COLO668 (cell line): ENCODE results near the gene MOSMO.
"Not testable (repeated sequence)": the region's sequence is repeated elsewhere in the genome, so short reads cannot be mapped to it uniquely, and the experiment has no call there.

Source experiments
- DNase-seq: peaks from one replicate; lab custom pipeline; 2025; ENCODE audit not compliant: unreplicated experiment; lab: John Stamatoyannopoulos, UW

Gene MOSMO

DNA sequence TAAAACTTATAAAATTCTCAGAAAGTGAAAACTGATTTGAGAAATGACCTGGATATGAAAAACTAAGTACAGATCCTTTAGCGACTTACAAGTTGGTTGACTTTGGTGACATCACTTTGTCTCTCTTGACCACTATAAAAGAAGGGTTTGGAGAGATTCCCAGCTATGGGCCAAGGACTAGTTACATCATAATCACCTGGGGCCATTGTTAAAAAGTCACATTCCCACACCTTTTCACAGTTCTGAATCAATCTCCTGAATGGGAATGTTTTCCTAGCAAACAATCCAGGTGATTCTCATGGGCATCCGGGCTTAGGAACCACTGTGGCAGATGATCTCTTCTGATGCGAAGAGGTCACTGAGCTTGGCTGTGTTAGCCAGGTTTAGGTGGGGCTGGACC is 83.8 kb downstream of the MOSMO start:
- DNase-seq = no peak

DNA sequence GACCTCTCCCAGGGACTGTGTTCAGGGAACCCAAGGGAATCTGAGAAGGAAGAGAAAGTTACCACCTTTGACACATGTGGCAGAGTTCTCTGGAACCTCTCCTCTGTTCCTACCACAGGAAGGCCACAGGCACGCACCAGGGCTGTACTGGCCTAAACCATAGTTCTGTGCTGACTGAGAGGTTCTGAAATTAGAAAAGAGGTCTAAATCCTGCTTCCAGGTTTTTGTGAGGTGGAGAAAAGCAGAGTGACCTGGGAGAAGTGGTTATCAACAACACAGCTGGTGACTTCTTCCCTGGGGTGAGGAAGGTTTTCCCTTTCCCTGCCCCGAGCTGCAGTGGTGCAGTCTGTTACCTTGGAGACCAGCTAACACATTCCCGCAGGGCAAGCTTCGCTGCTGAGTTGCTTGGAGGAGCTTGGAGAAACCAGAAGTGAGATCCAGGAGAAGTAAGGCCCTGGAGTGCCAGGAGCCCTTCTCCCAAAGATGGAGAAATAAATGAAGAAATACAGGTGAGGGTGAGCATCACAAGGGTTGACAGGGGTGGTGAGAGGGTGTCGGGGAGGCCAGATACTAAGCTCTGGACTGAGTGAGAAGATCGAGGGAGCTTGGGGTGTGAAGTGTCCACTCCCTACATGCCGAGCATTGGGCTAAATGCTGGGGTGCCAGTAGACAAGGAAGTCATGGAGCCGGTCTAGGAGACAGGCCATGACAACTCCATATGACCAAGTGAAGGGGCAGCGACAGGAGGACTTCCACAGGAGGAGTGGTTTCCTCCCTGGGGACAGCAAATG is 84.4 kb downstream of the MOSMO start, which contains the start of gene VWA3A:
Gene VWA3A (plus strand): TSS at position 399 of the 791 bp plus-strand sequence. CDS start 97 bp downstream, at position 496.
- DNase-seq = no peak

DNA sequence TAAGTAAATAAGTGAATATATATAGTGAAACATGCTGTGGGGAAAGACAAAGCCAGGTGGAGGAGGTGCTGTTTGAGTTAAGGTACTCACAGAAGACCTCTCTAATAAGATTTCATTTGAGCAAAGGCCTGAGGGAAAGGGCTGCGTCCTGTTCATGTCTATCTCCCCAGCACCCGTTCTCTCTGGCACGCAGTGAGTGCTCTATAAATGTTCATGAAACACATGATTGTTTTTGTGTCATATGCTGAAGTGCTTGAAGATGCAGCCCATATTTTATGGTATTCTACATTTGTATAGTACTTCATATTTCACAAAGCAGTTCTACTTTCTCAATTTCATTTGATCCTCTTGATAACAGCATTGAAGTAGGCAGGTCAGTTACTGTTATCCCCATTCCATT is 85.4 kb downstream of the MOSMO start:
- no peak for DNase-seq

DNA sequence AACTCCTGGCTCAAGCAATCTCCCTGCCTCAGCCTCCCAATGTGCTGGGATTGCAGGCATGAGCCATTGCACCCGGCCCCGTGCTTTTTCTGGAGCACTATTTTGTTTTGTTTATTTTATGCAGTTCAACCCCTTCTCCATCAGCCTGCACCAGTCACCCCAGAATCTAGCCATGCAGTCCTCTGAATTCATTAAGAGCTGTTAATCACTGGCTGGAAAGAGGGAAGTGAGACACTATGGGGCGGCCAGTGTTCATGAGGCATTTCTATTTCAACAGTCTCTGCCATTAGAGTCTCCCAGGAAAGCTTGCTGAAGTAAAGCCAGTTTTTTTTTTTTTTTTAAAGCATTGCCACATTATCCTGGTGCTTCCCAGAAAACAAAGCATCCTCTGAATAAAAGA is 86.1 kb downstream of the MOSMO start:
- no peak for DNase-seq

DNA sequence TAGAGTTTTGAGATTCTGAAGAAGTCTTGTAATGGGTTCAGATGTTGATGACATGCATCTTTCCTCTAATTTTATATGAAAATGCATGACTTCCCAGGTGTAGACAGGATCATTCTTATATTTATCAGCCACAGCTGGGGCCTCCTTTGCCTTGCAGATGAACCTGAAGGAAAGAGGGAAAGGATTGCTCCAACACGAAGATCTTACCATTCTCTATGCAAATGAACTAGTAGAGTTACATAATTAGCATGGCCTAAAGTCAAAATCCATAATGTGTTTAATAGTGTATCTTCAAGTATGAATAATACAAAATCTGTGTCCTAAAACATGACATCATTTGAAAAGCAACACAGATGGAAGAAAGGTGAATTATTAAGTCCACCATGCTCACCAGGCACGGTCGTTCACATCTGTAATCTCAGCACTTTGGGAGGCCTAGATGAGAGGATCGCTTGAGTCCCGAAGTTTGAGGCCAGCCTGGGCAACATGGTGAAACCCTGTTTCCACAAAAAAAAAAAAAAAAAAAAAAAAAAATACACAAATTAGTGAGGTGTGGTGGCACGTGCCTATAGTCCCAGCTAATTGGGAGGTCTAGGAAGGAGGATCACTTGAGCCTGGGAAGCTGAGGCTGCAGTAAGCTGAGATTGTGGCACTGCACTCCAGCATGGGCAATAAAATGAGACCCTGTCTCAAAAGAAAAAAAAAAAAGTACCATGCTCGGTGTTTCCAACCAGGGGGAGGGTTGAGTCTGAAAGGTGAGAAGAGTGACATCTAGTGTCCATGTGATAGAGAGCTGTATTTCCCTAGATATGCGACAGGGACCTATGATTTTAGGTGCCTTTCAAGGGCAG is 90.7 kb downstream of the MOSMO start:
- no peak for DNase-seq

DNA sequence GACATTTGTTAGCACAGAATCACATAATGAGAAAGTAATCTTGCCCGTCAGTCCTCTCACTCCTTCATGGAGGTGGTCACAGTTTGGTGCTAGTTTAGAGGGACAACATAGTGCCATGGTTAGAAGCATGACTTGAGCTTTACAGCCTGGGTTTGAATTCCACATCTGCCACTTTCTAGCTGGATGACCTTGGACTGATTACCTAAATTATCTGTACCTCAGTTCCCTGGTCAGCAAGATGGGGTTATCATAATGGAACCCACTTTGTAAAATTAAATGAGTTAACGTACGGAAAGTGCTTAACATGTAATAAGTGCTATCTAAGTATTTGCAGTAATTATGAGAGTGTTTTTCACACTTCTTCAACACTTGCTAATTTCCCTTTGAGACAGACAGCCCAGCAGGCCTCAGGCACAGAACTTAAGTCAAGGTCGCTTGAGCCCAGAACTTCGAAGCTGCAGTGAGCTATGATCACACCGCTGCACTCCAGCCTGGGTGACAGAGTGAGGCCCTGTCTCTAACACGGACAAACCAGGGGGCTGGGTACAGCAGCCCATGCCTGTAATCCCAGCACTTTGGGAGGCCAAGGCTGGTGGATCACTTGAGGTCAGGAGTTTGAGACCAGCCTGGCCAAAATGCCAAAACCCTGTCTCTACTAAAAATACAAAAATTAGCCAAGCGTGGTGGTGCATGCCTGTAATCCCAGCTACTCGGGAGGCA is 91.5 kb downstream of the MOSMO start:
- no peak for DNase-seq

DNA sequence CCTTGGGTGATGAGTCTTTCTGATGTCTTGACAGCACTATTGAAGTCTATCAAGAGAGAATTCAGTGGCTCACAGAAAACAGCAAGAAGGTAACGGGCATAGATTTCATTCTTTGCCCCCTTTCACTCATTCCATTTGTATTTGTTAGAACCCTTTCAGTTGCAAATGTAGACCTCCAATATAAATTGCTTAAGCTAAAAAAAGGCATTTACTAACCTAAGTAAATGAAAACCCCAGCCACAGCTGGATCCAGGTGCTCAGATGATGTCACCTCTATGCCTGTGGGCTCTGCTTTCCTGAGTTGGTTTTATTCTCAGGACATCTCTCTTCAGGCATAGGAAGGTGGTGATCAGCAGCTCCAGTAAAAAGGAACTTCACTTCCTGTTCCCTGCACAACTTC is 95.5 kb downstream of the MOSMO start:
- no peak for DNase-seq

DNA sequence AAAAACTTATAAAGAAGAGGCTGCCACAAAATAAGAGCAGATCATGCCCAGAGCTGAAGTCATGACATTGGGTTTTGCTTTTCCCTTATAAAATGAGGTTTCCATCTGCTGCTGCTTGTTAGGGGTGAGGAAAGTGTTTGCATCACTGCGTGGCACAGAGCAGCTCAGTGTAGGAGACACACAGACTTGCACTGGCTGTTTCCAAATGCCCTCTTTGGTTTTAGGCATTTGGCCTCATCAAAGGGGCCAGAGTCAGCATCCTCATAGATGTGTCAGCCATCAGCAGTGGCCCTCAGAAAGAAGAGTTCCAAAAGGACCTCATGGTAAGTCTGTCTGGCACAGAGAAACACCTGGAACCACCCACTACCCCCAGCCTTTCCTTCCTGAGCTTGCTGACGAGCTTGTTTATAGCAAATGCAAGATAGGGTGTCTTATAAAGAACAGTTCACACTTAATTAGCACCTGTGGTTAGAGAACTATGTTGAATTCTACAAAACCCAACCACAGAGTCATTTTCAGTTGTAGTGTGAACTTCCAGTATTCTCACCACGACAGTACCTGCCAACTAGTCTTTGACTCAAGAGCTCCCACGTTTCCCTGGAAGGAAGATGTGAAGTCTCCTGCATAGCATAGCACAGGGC is 101.5 kb downstream of the MOSMO start:
- DNase-seq = no peak

DNA sequence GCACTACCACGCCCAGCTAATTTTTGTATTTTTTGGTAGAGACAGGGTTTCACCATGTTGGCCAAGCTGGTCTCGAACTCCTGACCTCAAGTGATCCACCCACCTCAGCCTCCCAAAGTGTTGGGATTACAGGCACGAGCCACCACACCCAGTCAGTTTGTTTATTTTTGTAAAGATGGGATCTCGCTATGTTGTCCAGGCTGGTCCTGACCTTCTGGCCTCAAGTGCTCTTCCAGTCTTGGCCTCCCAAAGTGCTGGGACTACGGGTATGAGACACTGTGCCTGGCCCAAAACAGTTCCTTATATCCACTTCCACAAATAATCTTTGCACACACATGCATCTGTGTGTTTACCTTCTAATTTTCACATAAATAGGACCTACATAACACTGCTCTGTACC is 103.7 kb downstream of the MOSMO start:
- DNase-seq = not testable (repeated sequence)

DNA sequence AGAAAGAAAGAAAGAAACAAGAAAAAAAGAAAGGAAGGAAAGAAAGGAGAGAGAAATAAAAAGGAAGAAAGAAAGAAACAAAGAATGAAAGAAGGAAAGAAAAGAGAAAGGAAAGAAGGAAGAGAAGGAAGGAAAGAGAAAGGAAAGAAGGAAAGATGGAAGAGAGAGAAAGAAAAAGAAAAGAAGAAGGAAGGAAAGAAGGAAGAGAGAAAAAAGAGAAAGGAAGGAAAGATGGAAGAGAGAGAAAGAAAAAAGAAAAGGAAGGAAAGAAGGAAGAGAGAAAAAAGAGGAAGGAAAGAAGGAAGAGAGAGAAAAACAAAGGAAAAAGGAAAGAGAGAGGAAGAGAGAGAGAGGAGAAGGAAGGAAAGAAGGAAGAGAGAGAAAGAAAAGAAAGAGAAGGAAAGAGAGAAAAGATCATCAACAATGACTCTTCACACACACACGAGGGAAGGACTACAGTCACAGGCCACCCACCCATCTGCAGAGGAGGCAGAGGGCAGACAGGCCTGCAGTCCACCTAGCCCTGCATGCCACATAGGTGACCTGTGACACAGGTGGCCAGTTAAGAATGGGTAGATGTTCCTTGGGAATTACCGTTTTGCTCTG is 108.3 kb downstream of the MOSMO start:
- no peak for DNase-seq

DNA sequence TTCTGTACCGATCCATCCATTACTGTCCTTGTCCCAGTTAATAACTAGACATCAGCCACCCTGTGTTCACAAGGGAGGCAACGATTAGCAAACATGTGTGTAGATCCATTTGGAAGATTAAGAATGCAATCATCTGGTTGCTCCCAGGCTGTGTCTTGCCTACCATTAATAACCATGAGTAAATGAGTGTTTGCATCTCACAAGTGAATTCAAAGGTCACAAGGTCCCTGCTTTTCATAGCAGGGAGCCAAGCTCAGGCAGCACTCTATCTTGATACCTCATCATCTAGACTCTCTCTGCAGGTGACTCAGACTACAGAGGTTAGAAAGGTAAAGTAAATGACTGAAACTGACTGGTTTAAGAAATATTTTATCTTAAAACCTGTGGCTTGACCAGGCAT is 109.7 kb downstream of the MOSMO start:
- DNase-seq = no peak

DNA sequence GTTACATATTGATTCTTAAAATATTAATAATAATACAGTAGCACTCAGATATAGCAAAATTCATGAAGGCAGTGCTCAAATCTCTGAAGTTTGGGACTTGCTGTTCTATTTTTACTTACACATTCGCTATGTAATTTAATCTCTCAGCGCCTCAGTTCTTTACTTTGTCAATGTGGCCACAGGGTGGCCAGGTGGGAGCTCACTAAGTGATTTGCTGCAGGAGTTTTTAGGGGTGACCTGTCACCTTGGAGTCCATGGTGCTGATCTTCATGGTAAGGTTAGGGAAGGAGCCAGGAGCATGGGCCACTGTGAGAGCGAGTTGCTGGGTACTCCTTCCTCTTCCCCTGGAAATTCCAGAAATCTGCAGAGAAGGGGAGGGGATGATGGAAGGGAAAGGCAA is 112.5 kb downstream of the MOSMO start:
- DNase-seq = no peak

DNA sequence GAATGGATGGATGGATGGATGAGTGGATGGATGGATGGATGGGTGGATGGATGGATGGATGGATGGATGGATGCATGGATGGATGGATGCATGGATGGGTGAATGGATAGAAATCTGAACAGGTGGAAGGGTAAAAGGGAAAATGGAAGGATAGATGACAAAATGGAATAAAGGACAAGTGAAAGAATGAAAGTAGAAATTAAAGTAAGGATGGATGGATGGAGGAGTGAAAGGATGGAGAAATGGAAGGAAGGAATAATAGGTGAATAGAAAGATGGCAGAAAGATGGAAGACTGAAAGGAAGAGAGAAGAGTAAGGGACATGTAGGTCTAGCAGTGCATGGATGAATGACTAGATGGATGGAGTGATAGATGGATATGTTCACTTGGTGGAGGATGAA is 114.3 kb downstream of the MOSMO start:
- no peak for DNase-seq

DNA sequence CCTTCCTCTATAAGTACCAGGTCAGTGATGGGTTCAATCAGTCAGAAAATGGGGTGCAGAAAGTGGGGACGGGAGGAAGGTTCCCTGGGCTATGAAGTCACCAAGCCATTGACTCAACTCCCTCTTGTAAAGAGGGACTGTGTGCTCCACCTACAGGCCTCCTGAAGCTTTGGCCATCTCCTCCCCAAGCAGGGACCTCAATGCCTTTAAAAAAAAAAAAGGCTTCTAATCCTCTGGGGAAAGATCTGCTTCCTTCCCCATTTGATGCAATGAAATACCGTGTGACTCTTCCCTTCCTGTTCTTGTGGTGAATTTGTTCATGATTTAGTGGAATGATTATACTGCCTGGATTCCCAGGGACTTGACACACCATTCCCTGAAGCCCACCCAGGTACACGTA is 115.2 kb downstream of the MOSMO start:
- no peak for DNase-seq

DNA sequence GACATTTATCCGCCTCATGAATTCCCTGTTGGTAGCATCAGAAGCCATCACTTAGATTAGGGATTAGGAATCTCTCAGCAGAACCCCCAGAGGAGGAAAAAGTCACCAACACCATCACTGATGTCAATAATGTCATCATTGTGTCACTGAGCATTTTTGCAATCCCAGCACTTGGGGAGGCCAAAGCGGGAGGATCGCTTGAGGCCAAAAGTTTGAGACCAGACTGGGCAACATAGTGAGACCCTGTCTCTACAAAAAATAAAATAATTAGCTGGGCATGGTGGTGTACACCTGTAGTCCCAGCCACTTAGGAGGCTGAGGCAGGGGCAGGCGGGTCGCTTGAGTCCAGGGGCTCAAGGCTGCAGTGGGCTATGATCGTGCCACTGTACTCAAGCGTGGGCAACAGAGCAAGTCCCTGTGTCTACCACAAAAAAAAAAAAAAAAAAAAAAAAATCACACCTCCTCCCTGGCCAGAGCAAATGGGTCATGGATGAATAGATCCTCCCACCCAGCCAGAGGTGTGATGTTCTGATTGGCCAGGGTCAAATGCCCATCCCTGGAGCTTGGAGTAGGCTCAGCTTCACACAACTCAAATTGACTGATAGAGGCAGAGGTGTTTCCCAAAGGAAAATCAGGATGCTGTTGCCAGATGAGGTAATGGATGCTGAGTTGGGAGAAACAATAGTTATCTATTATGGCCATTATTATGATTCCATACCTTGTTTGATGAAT is 116.0 kb downstream of the MOSMO start:
- no peak for DNase-seq

DNA sequence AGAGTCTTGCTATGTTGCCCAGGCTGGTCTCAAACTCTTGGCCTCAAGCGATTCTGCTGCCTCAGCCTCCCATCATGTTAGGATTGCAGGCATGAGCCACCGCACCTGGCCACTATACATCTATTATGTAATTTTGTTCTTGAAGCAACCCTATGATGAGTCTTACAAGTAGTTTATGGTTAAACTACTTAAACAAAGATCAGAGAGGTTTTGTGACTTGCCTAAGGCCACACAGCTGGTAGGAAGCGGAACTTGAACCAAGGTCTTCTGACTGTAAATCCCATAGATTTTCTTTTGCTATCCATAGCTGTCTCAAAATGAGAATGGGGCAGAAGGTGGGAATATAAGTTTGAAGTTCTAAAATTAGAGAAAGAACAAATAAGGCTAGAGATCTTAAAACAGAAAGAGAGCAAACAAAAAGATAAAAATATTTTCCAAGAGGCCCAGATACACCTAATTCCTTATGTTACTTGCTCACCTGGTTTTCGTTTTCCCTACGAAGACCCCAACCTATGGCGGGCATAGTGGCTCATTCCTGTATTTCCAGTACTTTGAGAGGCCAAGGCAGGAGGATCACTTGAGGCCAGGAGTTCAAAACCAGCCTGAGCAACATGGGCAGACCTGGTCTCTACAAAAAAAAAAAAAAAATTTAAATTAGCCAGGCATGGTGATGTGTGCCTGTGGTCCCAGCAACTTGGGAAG is 116.8 kb downstream of the MOSMO start:
- no peak for DNase-seq

DNA sequence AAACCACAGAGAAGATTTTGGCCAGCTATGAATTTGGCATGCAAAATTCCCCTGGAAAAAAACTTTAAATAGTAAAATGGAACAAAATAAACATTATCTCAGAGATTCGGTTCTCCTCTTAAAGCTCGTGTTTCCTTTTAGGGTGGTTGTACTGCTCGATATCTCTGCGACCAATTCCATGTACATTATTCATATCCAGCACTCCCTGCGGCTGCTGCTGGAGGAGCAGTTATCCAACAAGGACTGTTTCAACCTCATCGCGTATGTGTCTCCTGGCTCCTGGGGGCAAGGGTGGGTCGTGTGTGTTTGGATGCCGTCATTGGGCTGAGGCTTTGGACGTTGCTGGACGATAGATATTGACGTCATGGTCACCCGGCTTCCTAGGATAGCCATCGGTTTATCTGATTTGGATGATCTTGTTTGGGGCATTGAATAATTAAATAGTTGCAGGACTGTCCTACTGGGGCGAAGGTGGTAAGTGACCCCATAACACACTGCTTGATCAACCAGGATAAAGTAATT is 118.2 kb downstream of the MOSMO start:
- no peak for DNase-seq

DNA sequence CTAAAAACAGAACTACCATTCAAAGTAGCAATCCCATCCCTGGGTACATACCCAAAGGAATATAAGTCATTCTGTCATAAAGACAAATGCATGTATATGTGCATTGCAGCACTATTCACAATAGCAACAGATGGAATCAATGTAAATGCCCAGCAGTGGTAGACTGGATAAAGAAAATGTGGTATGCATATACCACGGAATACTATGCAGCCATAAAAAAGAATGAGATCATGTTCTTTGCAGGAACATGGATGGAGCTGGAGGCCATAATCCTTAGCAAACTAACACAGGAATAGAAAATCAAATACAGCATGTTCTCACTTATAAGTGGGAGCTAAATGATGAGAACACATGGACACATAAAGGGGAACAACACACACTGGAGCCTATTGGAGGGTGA is 120.6 kb downstream of the MOSMO start:
- DNase-seq = not testable (repeated sequence)

DNA sequence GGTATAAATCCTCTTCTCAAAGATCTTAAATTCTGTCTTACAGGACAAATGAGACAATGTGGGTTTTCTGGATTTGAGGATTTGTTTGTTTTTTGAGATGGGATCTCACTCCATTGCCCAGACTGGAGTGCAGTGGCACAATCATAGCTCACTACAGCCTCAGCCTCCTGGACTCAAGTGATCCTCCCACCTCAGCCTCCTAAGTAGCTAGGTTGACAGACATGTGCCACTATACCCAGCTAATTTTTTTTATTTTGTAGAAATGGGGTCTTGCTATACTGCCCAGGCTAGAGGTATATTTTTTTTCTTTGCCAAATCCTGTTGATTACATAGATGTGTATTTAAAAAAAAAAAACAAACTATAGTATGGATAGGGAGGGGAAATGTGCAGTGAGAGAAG is 122.6 kb downstream of the MOSMO start:
- no peak for DNase-seq
